Liver (tissue), 9 donors: Measurements from ENCODE around the gene SFXN5. TPM values are rescaled to one million over a fixed set of nuclear protein-coding genes. Genes with fewer than 3 reads are reported as not detected.

Experiments
- DNase-seq: peaks from one replicate; pipeline ENCODE4 v3.0.0-alpha.2; 2017; ENCODE audit warnings: low spot score
- H3K27ac ChIP-seq, 2 donors: one replicate each; pipeline ENCODE4 v1.7.0; 2013; ENCODE audit warnings: inconsistent platforms in 2 of 2, low read length in 2 of 2, control low read depth in 1 of 2, low read depth in 1 of 2, mild to moderate bottlenecking in 1 of 2
- H3K27me3 ChIP-seq, 4 donors: one replicate each; pipeline versions ENCODE4 v1.6.1 to v1.7.0; 2013; ENCODE audit warnings: low read length in 3 of 4, inconsistent platforms in 1 of 4, mild to moderate bottlenecking in 1 of 4, moderate library complexity in 1 of 4; ENCODE audit not compliant: control insufficient read depth in 4 of 4, insufficient read depth in 4 of 4
- H3K36me3 ChIP-seq, 4 donors: one replicate each; pipeline versions ENCODE4 v1.6.1 to v1.7.0; 2013; ENCODE audit warnings: low read length in 3 of 4, mild to moderate bottlenecking in 3 of 4, low read depth in 1 of 4, moderate library complexity in 1 of 4; ENCODE audit not compliant: control insufficient read depth in 4 of 4, insufficient read depth in 3 of 4
- H3K4me1 ChIP-seq, 4 donors: one replicate each; pipeline versions ENCODE4 v1.6.1 to v1.7.0; 2013; ENCODE audit warnings: low read length in 3 of 4, mild to moderate bottlenecking in 3 of 4, moderate library complexity in 1 of 4; ENCODE audit not compliant: control insufficient read depth in 4 of 4, insufficient read depth in 4 of 4
- H3K4me3 ChIP-seq, 3 donors: one replicate each; pipeline versions ENCODE4 v1.6.1 to v1.7.0; 2013; ENCODE audit warnings: low read length in 3 of 3, control low read depth in 1 of 3, low read depth in 1 of 3, mild to moderate bottlenecking in 1 of 3
- H3K9ac ChIP-seq, 2 donors: one replicate each; pipeline ENCODE4 v1.7.0; 2013; ENCODE audit warnings: low read length in 2 of 2, mild to moderate bottlenecking in 2 of 2, moderate library complexity in 2 of 2, control low read depth in 1 of 2, low read depth in 1 of 2
- H3K9me3 ChIP-seq, 4 donors: one replicate each; pipeline versions ENCODE4 v1.6.1 to v1.7.0; 2013; ENCODE audit warnings: low read length in 3 of 4; ENCODE audit not compliant: control insufficient read depth in 4 of 4
- CTCF ChIP-seq: fragments of 150-350 bp; IDR thresholded peaks from 2 replicates; pipeline ENCODE4 v1.5.1; 2017; ENCODE audit warnings: improper control_type of control experiment, low read depth, low read length; ENCODE audit not compliant: missing input control
- EGR1 ChIP-seq, 2 donors: IDR thresholded peaks; 2 replicates each; pipeline ENCODE4 v1.6.1; 2016 to 2018; ENCODE audit warnings: antibody characterized with exemption in 2 of 2, low read depth in 2 of 2
- FOXA1 ChIP-seq: IDR thresholded peaks from 2 replicates; pipeline ENCODE4 v1.6.1; 2016; ENCODE audit warnings: antibody characterized with exemption
- HNF4A ChIP-seq, 2 donors: conservative IDR thresholded peaks; 2 replicates each; pipeline ENCODE4 v1.6.1; 2016; ENCODE audit warnings: antibody characterized with exemption in 2 of 2, mild to moderate bottlenecking in 2 of 2
- HNF4G ChIP-seq: IDR thresholded peaks from 2 replicates; pipeline ENCODE4 v1.6.1; 2016; ENCODE audit warnings: antibody characterized with exemption
- JUND ChIP-seq, 2 donors: IDR thresholded peaks; 2 replicates each; pipeline ENCODE4 v1.6.1; 2016; ENCODE audit warnings: antibody characterized with exemption in 2 of 2
- MAX ChIP-seq: IDR thresholded peaks from 2 replicates; pipeline ENCODE4 v1.6.1; 2016; ENCODE audit warnings: antibody characterized with exemption
- RXRA ChIP-seq, 2 donors: IDR thresholded peaks; 2 replicates each; pipeline ENCODE4 v1.6.1; 2017 to 2018; ENCODE audit warnings: antibody characterized with exemption in 2 of 2, mild to moderate bottlenecking in 1 of 2
- TAF1 ChIP-seq: conservative IDR thresholded peaks from 2 replicates; pipeline ENCODE4 v1.6.1; 2016; ENCODE audit warnings: antibody characterized with exemption, mild to moderate bottlenecking
- YY1 ChIP-seq: IDR thresholded peaks from 2 replicates; pipeline ENCODE4 v1.6.1; 2016; ENCODE audit warnings: antibody characterized with exemption, mild to moderate bottlenecking
- WGBS: extraction: QIAGEN DNeasy Blood & Tissue Kit; methylation state at CpG from one replicate; pipeline ENCODE4 v1.1.7; 2013; 5-methylcytosine and 5-hydroxymethylcytosine counted together
- polyA plus RNA-seq, 2 donors: library from polyadenylated mRNA; stranded (reverse) in 1 of 2; unstranded in 1 of 2; fragments of 200-250 nt in 1 of 2; fragments of >200 nt in 1 of 2; fragmentation: Nextera tagmentation in 1 of 2; extraction: Ambion mirVana in 1 of 2; gene quantifications; one replicate each; pipeline versions ENCODE4 v1.2.1 to v1.2.3, GENCODE V29; 2013 to 2015
- total RNA-seq, 2 donors: library from RNA; depleted of rRNA; stranded (reverse); fragments of >200 nt; gene quantifications; one replicate each; pipeline ENCODE4 v1.2.3, GENCODE V29; 2014
- TF ChIP-seq, protein P1 (sequence below): IDR thresholded peaks from 2 replicates; pipeline ENCODE4 v1.6.1; 2016; ENCODE audit warnings: antibody characterized with exemption, mild to moderate bottlenecking
- donor health status: healthy.
- donor health status: healthy.
- donor health status: healthy.
- donor health status: healthy.
- donor health status: healthy.

The SFXN5 gene
- total and polyA plus RNA-seq, 4 donors: 23.3 to 58.2 (median 29.5) TPM

- H3K36me3 ChIP-seq: no peaks in the 10 kb centered on the region
- H3K4me3 ChIP-seq: no peak overlapping the region
- no peak overlapping the region for H3K27ac ChIP-seq
- no peak for DNase-seq
- TF ChIP-seq FOXA1 (no peak), CTCF (no peak), TAF1 (no peak), JUND (IDR thresholded peaks at IDR 0.05) (no peak), MAX (no peak), HNF4A (conservative IDR thresholded peaks at IDR 0.05) (no peak), HNF4G (no peak), EGR1 (IDR thresholded peaks at IDR 0.05; ENCODE audit: low read depth in 2 of 2) (no peak)
- TF ChIP-seq, protein P1, sequence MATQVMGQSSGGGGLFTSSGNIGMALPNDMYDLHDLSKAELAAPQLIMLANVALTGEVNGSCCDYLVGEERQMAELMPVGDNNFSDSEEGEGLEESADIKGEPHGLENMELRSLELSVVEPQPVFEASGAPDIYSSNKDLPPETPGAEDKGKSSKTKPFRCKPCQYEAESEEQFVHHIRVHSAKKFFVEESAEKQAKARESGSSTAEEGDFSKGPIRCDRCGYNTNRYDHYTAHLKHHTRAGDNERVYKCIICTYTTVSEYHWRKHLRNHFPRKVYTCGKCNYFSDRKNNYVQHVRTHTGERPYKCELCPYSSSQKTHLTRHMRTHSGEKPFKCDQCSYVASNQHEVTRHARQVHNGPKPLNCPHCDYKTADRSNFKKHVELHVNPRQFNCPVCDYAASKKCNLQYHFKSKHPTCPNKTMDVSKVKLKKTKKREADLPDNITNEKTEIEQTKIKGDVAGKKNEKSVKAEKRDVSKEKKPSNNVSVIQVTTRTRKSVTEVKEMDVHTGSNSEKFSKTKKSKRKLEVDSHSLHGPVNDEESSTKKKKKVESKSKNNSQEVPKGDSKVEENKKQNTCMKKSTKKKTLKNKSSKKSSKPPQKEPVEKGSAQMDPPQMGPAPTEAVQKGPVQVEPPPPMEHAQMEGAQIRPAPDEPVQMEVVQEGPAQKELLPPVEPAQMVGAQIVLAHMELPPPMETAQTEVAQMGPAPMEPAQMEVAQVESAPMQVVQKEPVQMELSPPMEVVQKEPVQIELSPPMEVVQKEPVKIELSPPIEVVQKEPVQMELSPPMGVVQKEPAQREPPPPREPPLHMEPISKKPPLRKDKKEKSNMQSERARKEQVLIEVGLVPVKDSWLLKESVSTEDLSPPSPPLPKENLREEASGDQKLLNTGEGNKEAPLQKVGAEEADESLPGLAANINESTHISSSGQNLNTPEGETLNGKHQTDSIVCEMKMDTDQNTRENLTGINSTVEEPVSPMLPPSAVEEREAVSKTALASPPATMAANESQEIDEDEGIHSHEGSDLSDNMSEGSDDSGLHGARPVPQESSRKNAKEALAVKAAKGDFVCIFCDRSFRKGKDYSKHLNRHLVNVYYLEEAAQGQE: no peak
- peaks cover 0 to 1% (median 0%) of the 10 kb centered on the region in 4 donors for H3K9me3 ChIP-seq
- peaks cover 0 to 44% (median 21%) of the 10 kb centered on the region in 4 donors for H3K27me3 ChIP-seq
- H3K4me1 ChIP-seq: peaks cover 0 to 12% (median 3%) of the 10 kb centered on the region in 4 donors
- no peak overlapping the region for H3K9ac ChIP-seq
- WGBS: 13% methylated on average over 26 of the region's 26 CpGs
Observed at GRCh38 chr2:72925328-72925943, 146.1 kb downstream of the SFXN5 start.

DNA sequence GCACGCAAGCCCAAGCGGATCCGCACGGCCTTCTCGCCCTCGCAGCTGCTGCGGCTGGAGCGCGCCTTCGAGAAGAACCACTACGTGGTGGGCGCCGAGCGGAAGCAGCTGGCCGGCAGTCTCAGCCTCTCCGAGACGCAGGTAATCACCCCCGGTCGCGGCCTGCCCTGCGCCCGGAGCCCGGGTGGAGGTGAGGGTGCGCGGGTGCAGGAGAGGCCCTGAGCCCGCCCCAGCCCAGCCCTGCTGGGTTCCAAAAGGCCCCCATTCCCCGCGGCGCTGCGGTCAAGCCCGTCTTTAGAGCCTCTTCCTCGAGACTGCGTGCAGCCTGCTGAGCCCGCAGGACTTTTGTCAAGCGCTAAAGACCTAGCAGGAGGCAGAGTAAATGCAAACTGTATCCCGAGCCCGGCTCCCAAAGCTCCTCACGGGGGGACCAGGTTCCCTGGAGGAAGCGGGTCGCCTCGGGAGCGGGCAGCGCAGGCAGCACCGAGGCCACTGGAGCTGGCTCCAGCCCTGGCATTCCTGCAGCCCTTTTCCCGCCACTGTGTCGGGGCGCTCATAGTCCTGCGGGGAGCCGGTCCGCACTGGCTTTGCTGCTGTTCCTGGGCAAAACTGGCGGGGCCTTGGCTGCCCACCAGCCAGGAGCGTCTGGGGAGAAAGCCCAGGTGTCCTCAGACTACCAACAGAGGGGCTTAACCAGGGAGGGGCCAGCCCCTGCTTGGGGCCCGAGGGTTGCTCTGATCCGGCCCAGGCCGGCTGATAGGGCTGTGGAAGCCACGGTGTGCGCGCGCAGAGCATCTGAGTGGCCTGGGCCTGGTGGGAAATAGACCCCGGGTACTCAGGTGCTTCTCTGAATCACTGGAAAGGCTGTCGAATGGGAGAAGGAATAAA, 146.9 kb downstream of the SFXN5 start:
- H3K36me3 ChIP-seq: no peaks in the 10 kb centered on the region
- H3K4me3 ChIP-seq: no peak overlapping the region
- H3K4me1 ChIP-seq: peaks cover 0 to 14% (median 6%) of the 10 kb centered on the region in 4 donors
- peaks cover 0 to 46% (median 23%) of the 10 kb centered on the region in 4 donors for H3K27me3 ChIP-seq
- no peak overlapping the region for H3K27ac ChIP-seq
- DNase-seq: no peak
- no peak overlapping the region for H3K9ac ChIP-seq
- TF ChIP-seq MAX (no peak), RXRA (IDR thresholded peaks at IDR 0.05) (no peak), FOXA1 (no peak), HNF4A (conservative IDR thresholded peaks at IDR 0.05) (no peak), CTCF (no peak), TAF1 (no peak), JUND (IDR thresholded peaks at IDR 0.05) (no peak), EGR1 (IDR thresholded peaks at IDR 0.05; ENCODE audit: low read depth in 2 of 2) (no peak), YY1 (no peak)
- TF ChIP-seq, protein P1: no peak
- peaks cover 0 to 4% (median 0%) of the 10 kb centered on the region in 4 donors for H3K9me3 ChIP-seq
- 5% methylated on average over 61 of the region's 61 CpGs for WGBS
